ENCODE measurements around the gene GPR3.
A peak's percentile ranks its signal among the peaks of the same experiment; 100 is the strongest.
"Not testable (repeated sequence)": the region's sequence is repeated elsewhere in the genome, so short reads cannot be mapped to it uniquely, and the experiment has no call there.

Gene GPR3

DNA sequence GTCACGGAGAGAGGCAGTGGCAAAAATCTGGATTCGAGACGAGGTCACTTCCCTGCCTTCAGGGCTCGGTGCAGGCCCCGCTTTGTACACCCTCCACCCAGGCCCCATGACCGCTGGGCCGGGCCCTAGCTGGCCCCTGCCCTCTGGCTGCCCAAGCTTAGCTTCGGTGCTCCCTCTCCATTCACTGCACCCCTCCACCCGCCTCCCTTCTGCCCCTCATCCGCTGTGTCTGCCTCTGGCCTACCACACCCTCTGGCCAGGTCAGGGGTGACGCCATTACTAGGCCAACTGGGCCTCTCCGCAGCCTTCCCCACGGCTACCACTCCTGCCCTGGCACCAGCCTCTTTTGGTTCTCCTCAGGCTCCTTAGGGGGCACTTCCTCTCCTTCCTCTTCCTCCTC lies 8.8 kb upstream of the GPR3 start:
- Histone ChIP-seq H3K27me3 (peaks cover 22% of the 10 kb centered on the region), H3K9me3 (no peaks in the 10 kb centered on the region), H3K4me1 (ENCODE audit: control insufficient read depth in 1 of 2, insufficient read depth in 1 of 2, low read depth in 1 of 2, low read length in 1 of 2) (peaks cover 0 to 9% of the 10 kb centered on the region in 2 experiments), H3K36me3 (no peaks in the 10 kb centered on the region), H3K4me3 (ENCODE audit: low read depth in 1 of 2, low read length in 1 of 2) (no peak overlapping the region), H3K27ac (no peak overlapping the region)
- TF ChIP-seq, protein P1, sequence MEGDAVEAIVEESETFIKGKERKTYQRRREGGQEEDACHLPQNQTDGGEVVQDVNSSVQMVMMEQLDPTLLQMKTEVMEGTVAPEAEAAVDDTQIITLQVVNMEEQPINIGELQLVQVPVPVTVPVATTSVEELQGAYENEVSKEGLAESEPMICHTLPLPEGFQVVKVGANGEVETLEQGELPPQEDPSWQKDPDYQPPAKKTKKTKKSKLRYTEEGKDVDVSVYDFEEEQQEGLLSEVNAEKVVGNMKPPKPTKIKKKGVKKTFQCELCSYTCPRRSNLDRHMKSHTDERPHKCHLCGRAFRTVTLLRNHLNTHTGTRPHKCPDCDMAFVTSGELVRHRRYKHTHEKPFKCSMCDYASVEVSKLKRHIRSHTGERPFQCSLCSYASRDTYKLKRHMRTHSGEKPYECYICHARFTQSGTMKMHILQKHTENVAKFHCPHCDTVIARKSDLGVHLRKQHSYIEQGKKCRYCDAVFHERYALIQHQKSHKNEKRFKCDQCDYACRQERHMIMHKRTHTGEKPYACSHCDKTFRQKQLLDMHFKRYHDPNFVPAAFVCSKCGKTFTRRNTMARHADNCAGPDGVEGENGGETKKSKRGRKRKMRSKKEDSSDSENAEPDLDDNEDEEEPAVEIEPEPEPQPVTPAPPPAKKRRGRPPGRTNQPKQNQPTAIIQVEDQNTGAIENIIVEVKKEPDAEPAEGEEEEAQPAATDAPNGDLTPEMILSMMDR (IDR thresholded peaks at IDR 0.05) = no peak

DNA sequence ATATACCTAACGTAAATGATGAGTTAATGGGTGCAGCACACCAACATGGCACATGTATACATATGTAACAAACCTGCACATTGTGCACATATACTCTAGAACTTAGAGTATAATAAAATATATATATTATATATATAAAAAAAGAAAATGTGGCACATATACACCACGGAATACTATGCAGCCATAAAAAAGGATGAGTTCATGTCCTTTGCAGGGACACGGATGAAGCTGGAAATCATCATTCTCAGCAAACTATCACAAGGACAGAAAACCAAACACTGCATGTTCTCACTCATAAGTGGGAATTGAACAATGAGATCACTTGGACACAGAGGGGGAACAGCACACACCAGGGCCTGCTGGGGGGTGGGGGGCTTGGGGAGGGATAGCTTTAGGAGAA lies 7.6 kb upstream of the GPR3 start:
- H3K27ac ChIP-seq; H3K9me3 ChIP-seq; H3K36me3 ChIP-seq; H3K4me3 ChIP-seq (ENCODE audit: low read depth in 1 of 2, low read length in 1 of 2); H3K4me1 ChIP-seq (ENCODE audit: control insufficient read depth in 1 of 2, insufficient read depth in 1 of 2, low read depth in 1 of 2, low read length in 1 of 2): not testable (repeated sequence)
- H3K27me3 ChIP-seq = peaks cover 27% of the 10 kb centered on the region

DNA sequence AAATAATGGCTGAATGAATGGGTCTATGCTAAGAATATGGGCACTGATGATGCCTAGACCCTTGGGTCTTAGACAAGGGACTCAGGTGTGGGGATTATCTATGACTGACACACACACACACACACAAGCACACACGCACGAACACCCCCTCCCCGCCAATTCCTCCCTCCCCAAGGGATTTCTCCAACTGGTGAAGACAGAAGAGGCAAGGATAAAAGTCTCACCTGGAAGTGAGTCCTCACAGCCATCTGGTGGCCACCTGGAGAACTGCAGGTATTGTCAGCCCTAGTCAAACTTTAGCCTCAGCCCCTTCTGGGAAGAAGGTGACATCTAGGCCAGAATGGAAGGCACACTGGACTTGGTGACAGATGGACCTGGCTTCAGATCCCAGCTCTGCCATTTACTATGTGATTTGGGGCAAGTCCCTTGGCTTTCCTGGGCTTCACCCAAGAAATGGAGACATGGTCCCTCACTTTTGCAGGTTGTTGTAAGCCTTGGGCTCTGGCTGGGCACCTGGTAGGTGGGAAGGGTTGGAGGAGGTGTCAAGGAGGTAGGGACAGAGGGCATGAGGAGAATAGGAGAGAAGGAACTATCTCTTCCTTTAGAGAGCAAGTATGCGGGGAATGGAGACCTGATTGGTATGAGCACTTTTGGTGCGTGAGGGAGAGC lies 4.0 kb upstream of the GPR3 start:
- H3K27me3 ChIP-seq = peaks cover 42% of the 10 kb centered on the region
- no peak overlapping the region for H3K4me3 ChIP-seq (ENCODE audit: low read depth in 1 of 2, low read length in 1 of 2)
- H3K27ac ChIP-seq = no peak overlapping the region
- no peaks in the 10 kb centered on the region for H3K9me3 ChIP-seq
- peaks cover 14 to 18% of the 10 kb centered on the region in 2 experiments for H3K4me1 ChIP-seq (ENCODE audit: control insufficient read depth in 1 of 2, insufficient read depth in 1 of 2, low read depth in 1 of 2, low read length in 1 of 2)
- no peaks in the 10 kb centered on the region for H3K36me3 ChIP-seq
- TF ChIP-seq, protein P1 (IDR thresholded peaks at IDR 0.05) = peak; percentile 96

DNA sequence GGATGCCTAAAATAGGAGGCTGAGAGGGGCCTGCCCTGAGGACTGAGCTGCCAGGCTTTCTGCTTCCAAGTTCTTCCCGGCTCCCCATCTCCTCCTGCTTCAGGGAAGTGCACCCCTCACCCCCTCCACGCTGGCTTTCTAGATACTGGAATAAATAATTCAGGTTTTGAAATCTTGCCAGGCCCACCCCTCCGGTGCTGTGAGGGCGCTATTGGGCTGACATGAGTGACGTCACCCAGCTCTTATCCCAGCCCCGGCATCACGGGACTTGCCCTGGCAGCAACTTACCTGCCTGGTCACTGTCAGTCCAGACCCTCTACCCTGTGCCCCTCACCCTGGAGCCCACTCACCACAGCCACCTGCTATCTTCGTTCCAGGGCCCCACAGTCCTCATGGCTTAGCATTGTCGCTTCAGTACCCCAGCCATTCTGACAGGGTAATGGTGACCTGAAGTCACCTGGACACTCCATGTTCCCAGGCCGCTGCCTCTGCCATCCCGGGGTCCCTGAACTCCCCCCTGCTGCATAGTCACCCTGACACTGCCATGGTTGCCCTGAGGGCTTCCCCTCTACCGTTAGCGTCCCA lies 819 bp upstream of the GPR3 start:
- TF ChIP-seq, protein P1 (IDR thresholded peaks at IDR 0.05) = no peak
- H3K27ac ChIP-seq = no peak overlapping the region
- H3K36me3 ChIP-seq = no peaks in the 10 kb centered on the region
- peaks cover 14 to 17% of the 10 kb centered on the region in 2 experiments for H3K4me1 ChIP-seq (ENCODE audit: control insufficient read depth in 1 of 2, insufficient read depth in 1 of 2, low read depth in 1 of 2, low read length in 1 of 2)
- peaks cover 54% of the 10 kb centered on the region for H3K27me3 ChIP-seq
- H3K4me3 ChIP-seq (ENCODE audit: low read depth in 1 of 2, low read length in 1 of 2) = peak overlapping the region in 1 of 2 experiments; percentile 50
- H3K9me3 ChIP-seq = no peaks in the 10 kb centered on the region

DNA sequence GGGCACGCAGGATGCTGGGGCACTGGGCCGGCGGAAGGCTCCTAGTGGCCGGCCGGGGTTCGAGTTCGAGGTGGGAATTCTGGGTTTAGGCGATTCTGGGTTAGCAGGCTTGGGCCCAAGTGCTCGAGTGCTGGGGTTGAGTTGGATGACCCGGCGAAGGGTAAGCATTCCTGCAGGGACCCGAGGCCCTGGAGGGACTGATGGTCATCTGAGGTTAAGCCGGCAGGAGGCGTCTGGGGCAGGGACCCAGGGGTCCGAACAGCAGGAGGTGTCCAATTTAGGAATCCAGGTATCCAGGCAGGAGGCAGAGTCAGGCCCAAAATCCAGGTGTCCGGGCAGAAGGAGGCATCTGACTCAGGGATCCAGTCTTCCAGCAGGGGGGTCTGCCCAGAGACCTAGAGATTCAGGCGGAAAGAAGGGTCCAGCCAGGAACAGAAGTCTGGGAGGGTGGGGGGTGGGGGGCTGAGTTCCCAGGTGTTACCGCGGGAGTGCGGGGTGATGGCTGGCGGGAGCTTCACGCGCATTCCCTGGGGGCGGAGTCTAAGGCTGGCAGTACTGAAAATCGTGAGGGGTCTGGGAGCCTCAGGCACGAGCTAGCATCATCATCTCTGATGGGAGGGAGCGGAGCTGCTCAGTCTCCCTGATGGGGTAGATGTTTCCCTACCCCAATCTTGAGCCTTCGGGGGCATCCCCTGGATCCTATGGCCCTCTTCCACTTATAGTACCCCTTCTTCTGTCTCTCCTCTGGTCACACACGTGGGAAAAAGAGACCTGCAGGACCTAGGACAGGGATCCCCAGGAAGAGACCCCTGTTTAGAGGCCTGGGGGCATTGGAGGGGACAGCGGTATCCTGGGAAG lies 585 bp downstream of the GPR3 start:
- Histone ChIP-seq H3K27ac (no peak overlapping the region), H3K36me3 (no peaks in the 10 kb centered on the region), H3K4me1 (ENCODE audit: control insufficient read depth in 1 of 2, insufficient read depth in 1 of 2, low read depth in 1 of 2, low read length in 1 of 2) (peaks cover 14 to 17% of the 10 kb centered on the region in 2 experiments), H3K9me3 (no peaks in the 10 kb centered on the region), H3K27me3 (peaks cover 54% of the 10 kb centered on the region), H3K4me3 (ENCODE audit: low read depth in 1 of 2, low read length in 1 of 2) (peak overlapping the region; percentile 38 to 50)
- TF ChIP-seq, protein P1 (IDR thresholded peaks at IDR 0.05) = peak; percentile 5

Data from neutrophil (primary cell).